ENCODE results near the gene ZC3H12A. TPM values are rescaled to one million over a fixed set of nuclear protein-coding genes. Genes with fewer than 3 reads are reported as not detected.
A peak's percentile ranks its signal among the peaks of the same experiment; 100 is the strongest.
"Not testable (repeated sequence)": the region's sequence is repeated elsewhere in the genome, so short reads cannot be mapped to it uniquely, and the experiment has no call there.

ZC3H12A gene
- total RNA-seq, 3 donors from 2014 or later (not counting 1 experiment from before 2014, with no cell fraction given), result 219 to 366 (median 289) TPM

- DNase-seq (no peak), ATAC-seq (no peak)
- Mint-ChIP-seq H3K27me3 (ENCODE audit: low read depth in 2 of 2) (no peaks in the 10 kb centered on the region), H3K9me3 (no peaks in the 10 kb centered on the region), H3K36me3 (no peaks in the 10 kb centered on the region), H3K4me1 (peaks cover 33 to 41% of the 10 kb centered on the region in 2 donors), H3K4me3 (no peak overlapping the region), H3K27ac (no peak overlapping the region)
- Histone ChIP-seq H3K27me3 (ENCODE audit: control insufficient read depth, insufficient read depth, low read length) (no peaks in the 10 kb centered on the region), H3K4me3 (ENCODE audit: low read length) (no peak overlapping the region), H3K4me1 (ENCODE audit: control insufficient read depth, insufficient read depth, low read length) (peaks cover 20% of the 10 kb centered on the region), H3K27ac (ENCODE audit: low read length) (no peak overlapping the region), H3K36me3 (ENCODE audit: control insufficient read depth, insufficient read depth, low read length) (peaks cover 2% of the 10 kb centered on the region), H3K9me3 (ENCODE audit: control insufficient read depth, insufficient read depth, low read length) (no peaks in the 10 kb centered on the region)
- intact Hi-C loops (cut with micrococcal nuclease), result no loop called here
- TF ChIP-seq CTCF (IDR thresholded peaks at IDR 0.05), result no peak
- 100% methylated on average over 1 of the region's 1 CpG for WGBS (ENCODE audit: insufficient coverage)
These were observed 43.2 kb downstream of the ZC3H12A start for GRCh38 chr1:37517569-37517968.

- intact Hi-C loops (cut with micrococcal nuclease); H3K27ac ChIP-seq (ENCODE audit: low read length); H3K9me3 ChIP-seq (ENCODE audit: control insufficient read depth, insufficient read depth, low read length); ATAC-seq; H3K27me3 Mint-ChIP-seq (ENCODE audit: low read depth in 2 of 2); H3K36me3 Mint-ChIP-seq; H3K27me3 ChIP-seq (ENCODE audit: control insufficient read depth, insufficient read depth, low read length); H3K4me3 ChIP-seq (ENCODE audit: low read length); H3K4me3 Mint-ChIP-seq; DNase-seq; H3K36me3 ChIP-seq (ENCODE audit: control insufficient read depth, insufficient read depth, low read length); H3K9me3 Mint-ChIP-seq: not testable (repeated sequence)
- H3K4me1 ChIP-seq (ENCODE audit: control insufficient read depth, insufficient read depth, low read length), result peaks cover 15% of the 10 kb centered on the region
- Mint-ChIP-seq H3K4me1 (peaks cover 27 to 34% of the 10 kb centered on the region in 2 donors), H3K27ac (peak overlapping the region in 1 of 2 donors; percentile 83)
- WGBS (ENCODE audit: insufficient coverage), result 98% methylated on average over 26 of the region's 31 CpGs
These were observed 43.9 kb downstream of the ZC3H12A start for GRCh38 chr1:37518241-37518640.

GRCh38 chr1:37518929-37519328 lies 44.5 kb downstream of the ZC3H12A start:
- H3K27me3 Mint-ChIP-seq (ENCODE audit: low read depth in 2 of 2); H3K9me3 ChIP-seq (ENCODE audit: control insufficient read depth, insufficient read depth, low read length); H3K27ac ChIP-seq (ENCODE audit: low read length); H3K36me3 Mint-ChIP-seq; ATAC-seq; H3K4me1 ChIP-seq (ENCODE audit: control insufficient read depth, insufficient read depth, low read length); H3K9me3 Mint-ChIP-seq; H3K27me3 ChIP-seq (ENCODE audit: control insufficient read depth, insufficient read depth, low read length); intact Hi-C loops (cut with micrococcal nuclease); H3K36me3 ChIP-seq (ENCODE audit: control insufficient read depth, insufficient read depth, low read length): not testable (repeated sequence)
- WGBS (ENCODE audit: insufficient coverage), result 68% methylated on average over 15 of the region's 15 CpGs
- peak; percentile 23 to 69 for DNase-seq
- peak overlapping the region; percentile 46 for H3K4me3 ChIP-seq (ENCODE audit: low read length)
- H3K4me1 Mint-ChIP-seq, result peaks cover 20 to 27% of the 10 kb centered on the region in 2 donors
- H3K4me3 Mint-ChIP-seq, result peak overlapping the region; percentile 87
- peak overlapping the region; percentile 36 to 83 for H3K27ac Mint-ChIP-seq

GRCh38 chr1:37519613-37520012 lies 45.2 kb downstream of the ZC3H12A start:
- intact Hi-C loops (cut with micrococcal nuclease), result no loop called here

GRCh38 chr1:37529888-37530287 lies 55.5 kb downstream of the ZC3H12A start:
- H3K27ac ChIP-seq (ENCODE audit: low read length); H3K36me3 ChIP-seq (ENCODE audit: control insufficient read depth, insufficient read depth, low read length); H3K27me3 ChIP-seq (ENCODE audit: control insufficient read depth, insufficient read depth, low read length); H3K4me3 ChIP-seq (ENCODE audit: low read length); H3K27ac Mint-ChIP-seq; H3K36me3 Mint-ChIP-seq; ATAC-seq; H3K9me3 ChIP-seq (ENCODE audit: control insufficient read depth, insufficient read depth, low read length); DNase-seq; intact Hi-C loops (cut with micrococcal nuclease); H3K4me3 Mint-ChIP-seq; H3K9me3 Mint-ChIP-seq; H3K4me1 Mint-ChIP-seq; H3K4me1 ChIP-seq (ENCODE audit: control insufficient read depth, insufficient read depth, low read length); H3K27me3 Mint-ChIP-seq (ENCODE audit: low read depth in 2 of 2): not testable (repeated sequence)
- 100% methylated on average over 1 of the region's 1 CpG for WGBS (ENCODE audit: insufficient coverage)

More at GRCh38 chr1:37519613-37520012, 45.2 kb downstream of the ZC3H12A start:
- peak in 1 of 2 donors; percentile 53 for DNase-seq
- Histone ChIP-seq H3K4me3 (ENCODE audit: low read length) (peak overlapping the region; percentile 46), H3K27me3 (ENCODE audit: control insufficient read depth, insufficient read depth, low read length) (no peaks in the 10 kb centered on the region), H3K4me1 (ENCODE audit: control insufficient read depth, insufficient read depth, low read length) (peaks cover 7% of the 10 kb centered on the region), H3K9me3 (ENCODE audit: control insufficient read depth, insufficient read depth, low read length) (no peaks in the 10 kb centered on the region), H3K36me3 (ENCODE audit: control insufficient read depth, insufficient read depth, low read length) (no peaks in the 10 kb centered on the region), H3K27ac (ENCODE audit: low read length) (no peak overlapping the region)
- H3K9me3 Mint-ChIP-seq, result no peaks in the 10 kb centered on the region
- peaks cover 19 to 25% of the 10 kb centered on the region in 2 donors for H3K4me1 Mint-ChIP-seq
- no peaks in the 10 kb centered on the region for H3K36me3 Mint-ChIP-seq
- H3K27me3 Mint-ChIP-seq (ENCODE audit: low read depth in 2 of 2), result no peaks in the 10 kb centered on the region
- peak overlapping the region; percentile 87 for H3K4me3 Mint-ChIP-seq
- peak overlapping the region; percentile 36 to 83 for H3K27ac Mint-ChIP-seq
- no peak for TF ChIP-seq CTCF (IDR thresholded peaks at IDR 0.05)
- peak in 1 of 3 donors; percentile 19 for ATAC-seq

- H3K4me3 Mint-ChIP-seq; H3K36me3 Mint-ChIP-seq; H3K27me3 ChIP-seq (ENCODE audit: control insufficient read depth, insufficient read depth, low read length); H3K4me1 ChIP-seq (ENCODE audit: control insufficient read depth, insufficient read depth, low read length); H3K4me3 ChIP-seq (ENCODE audit: low read length); H3K27me3 Mint-ChIP-seq (ENCODE audit: low read depth in 2 of 2); H3K27ac ChIP-seq (ENCODE audit: low read length); ATAC-seq; intact Hi-C loops (cut with micrococcal nuclease); H3K27ac Mint-ChIP-seq; DNase-seq; H3K9me3 ChIP-seq (ENCODE audit: control insufficient read depth, insufficient read depth, low read length); H3K9me3 Mint-ChIP-seq: not testable (repeated sequence)
- WGBS (ENCODE audit: insufficient coverage), result 97% methylated on average over 4 of the region's 4 CpGs
- peaks cover 16 to 18% of the 10 kb centered on the region in 2 donors for H3K4me1 Mint-ChIP-seq
- H3K36me3 ChIP-seq (ENCODE audit: control insufficient read depth, insufficient read depth, low read length), result peaks cover 22% of the 10 kb centered on the region
These were observed 58.2 kb downstream of the ZC3H12A start for GRCh38 chr1:37532418-37533156.

Measured in natural killer cell (primary cell).